RPMI7951 (cell line): ENCODE results near the gene PARVG. TPM values are rescaled to one million over a fixed set of nuclear protein-coding genes. Genes with fewer than 3 reads are reported as not detected.

Experiments
- DNase-seq: peaks from one replicate; pipeline ENCODE4 v3.0.0-alpha.2; 2012; ENCODE audit warnings: low read depth
- total RNA-seq: library from RNA; depleted of rRNA; stranded (reverse); fragments of >200 nt; shearing (Covaris generic); gene quantifications from 2 replicates; pipeline ENCODE4 v1.2.3, GENCODE V29; 2014; rRNA removed

Gene PARVG
- total RNA-seq, 1 experiment from 2014 or later, result 0.48 TPM

DNA sequence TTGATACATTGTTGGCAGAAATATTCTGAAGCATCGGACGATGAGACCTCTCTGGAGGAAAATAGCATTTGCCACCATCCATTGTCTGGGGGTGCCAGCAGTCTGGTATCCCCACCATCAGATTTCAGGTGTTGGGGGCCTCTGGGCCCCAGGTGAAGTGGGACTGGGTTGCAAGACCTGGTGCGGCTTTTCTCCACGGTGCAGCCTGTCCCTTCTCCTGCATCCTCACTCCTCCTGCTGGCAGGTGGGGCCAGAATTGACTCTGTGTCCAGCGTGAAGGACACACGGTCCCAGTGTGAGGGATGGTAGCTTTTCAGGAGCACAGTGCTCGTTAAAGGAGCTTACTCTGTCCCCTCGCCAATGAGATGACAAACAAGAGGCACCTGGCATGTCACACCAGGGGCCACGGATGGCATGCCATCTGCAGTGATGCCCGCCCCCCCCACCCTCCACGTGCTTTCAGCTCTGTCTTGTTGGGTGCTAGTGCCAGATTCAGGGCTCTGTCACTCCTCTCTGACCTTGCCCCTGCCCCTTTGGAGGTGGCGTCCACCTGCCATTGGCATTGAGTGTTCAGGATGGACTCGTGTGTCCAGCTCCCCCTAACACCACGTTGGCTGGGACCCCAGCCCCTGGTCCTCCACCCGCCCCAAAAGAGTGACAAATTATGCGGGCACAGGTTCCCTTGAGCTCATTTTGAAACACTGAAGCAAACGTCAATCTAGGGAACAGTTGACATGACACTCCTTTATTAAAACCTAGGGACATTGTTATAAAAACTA, 62.4 kb downstream of the PARVG start:
- DNase-seq, result no peak

DNA sequence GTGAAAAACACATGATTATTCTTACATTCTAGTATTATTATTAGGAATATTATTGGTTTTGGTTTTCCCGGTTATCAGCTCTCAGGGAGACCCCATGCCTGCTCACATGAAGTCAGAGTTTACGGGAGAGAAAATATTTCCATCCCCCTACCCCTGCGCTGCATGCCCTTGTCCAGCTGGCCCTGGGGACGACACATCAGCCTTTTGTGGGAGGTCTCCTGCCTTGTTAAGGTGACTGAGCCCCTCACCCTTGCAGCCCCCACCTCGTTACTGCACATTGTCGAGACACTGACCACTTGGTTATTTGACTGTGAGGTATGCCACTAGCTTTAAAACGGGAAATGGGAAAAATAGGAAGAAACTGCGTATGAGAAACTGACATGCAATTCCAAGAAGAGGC, 63.0 kb downstream of the PARVG start:
- no peak for DNase-seq

DNA sequence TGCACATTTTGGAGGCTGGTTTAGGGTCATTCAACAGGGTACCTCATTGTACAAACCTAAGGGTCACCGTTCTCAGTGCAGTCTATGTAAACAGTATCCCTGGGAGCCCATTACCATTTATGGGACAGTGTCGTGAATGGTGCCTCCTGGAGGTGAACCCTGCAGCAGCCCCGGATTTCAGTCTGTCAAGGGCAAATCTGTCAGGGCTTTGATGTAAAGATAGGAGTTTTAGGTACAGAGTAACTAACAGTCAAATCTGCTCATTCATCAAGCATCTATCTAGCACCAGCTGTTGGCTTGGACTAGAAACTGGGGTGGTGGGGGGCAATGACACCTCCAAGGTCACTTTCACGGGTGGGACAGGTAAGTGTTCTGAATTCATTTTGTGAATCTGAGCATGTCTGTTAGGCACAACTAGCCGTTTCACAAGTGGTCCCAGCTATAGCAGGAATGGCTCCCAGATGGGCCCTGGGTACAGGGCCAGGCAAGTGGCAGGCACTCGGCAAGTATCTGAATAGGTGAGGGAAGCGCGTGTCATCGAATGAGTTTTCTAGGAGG, 63.6 kb downstream of the PARVG start:
- DNase-seq, result no peak

DNA sequence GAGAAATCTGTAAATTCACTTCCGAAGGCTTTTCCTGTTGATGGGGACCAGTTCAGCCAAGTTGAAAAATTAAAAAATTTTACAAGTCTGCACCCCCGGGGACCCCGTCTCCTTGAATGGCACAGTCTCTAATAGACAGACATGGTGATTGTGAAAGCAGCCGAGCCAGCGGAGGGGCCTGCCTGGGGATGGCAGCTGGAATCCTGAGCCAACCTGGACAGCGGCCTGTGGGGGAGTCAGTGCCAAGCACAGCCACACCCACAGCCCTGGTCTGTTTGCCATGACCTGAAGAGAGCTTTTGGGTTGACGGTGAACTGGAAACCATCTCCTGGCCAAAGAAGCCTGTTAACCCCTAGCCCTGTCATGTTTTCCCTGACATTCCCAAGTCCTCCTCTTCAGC, 64.7 kb downstream of the PARVG start:
- no peak for DNase-seq

DNA sequence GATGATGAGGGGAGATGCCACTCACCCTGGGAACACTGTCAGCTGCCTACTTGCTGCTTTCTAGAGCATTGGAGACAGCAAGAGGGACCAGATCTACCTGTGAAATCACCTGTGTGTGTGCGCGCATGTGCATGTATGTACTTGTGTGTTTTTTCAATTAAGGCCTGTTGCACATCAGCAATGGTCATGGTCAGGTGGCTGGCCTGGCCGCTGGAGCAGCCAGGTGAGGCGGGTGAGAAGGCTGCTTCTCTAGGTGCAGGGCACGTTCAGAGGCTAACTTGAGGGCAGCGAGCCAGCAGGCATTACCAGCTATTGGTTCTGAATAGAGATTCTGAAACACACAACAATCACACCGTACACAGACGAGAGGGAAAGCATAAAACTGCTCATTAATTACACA, 65.1 kb downstream of the PARVG start:
- no peak for DNase-seq

DNA sequence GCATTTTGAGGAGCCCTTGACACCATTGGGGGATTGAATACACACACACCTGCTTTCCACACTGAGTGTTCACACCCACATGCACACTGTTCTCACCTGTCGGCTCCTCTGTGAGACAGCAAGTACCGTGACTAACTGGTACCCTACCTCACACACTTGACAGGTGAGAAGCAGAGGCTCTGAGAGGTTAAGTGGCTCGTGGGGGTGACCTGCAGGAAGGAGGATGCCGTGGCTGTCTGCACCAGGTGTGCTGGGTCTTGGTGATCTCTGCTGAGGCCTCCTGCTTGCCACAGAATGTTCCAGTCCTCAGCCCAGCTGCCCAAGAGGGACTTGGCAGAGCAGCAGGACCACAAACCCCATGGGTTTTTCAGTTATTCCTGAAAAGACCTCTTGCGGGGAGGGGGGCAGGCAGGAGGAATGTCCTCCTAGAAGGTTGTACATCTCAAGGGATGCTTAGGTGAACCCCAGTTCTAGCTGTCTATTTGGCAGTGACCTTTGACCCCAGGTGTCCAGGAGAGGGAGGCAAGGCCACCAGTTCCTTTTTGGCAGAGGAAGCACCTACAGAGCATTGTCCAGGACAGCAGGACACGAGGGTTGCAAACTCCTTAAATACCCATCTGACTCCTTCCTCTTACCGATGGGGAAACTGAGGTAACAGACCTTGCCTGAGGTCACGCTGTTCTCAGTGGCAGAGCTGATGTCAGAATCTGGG, 66.0 kb downstream of the PARVG start:
- no peak for DNase-seq

DNA sequence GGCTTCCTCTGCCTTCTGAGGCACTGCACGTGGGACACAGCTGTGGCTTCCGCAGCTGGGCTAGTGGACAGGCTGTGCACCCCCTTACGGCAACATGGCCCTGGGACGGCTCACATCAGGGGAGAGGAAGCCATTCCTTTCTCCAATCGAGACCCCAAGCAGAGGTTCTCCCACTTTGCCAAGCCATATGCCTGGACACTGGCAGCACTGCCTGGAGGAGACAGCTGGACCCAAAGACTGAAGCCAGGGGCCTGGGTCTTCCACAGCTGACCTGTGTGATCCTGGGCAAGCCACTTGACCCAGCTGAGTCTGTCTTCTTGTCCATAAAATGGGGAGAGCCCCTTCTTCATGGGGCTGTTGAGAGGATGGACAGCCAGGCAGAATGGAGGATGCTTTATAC, 66.6 kb downstream of the PARVG start:
- DNase-seq, result no peak

DNA sequence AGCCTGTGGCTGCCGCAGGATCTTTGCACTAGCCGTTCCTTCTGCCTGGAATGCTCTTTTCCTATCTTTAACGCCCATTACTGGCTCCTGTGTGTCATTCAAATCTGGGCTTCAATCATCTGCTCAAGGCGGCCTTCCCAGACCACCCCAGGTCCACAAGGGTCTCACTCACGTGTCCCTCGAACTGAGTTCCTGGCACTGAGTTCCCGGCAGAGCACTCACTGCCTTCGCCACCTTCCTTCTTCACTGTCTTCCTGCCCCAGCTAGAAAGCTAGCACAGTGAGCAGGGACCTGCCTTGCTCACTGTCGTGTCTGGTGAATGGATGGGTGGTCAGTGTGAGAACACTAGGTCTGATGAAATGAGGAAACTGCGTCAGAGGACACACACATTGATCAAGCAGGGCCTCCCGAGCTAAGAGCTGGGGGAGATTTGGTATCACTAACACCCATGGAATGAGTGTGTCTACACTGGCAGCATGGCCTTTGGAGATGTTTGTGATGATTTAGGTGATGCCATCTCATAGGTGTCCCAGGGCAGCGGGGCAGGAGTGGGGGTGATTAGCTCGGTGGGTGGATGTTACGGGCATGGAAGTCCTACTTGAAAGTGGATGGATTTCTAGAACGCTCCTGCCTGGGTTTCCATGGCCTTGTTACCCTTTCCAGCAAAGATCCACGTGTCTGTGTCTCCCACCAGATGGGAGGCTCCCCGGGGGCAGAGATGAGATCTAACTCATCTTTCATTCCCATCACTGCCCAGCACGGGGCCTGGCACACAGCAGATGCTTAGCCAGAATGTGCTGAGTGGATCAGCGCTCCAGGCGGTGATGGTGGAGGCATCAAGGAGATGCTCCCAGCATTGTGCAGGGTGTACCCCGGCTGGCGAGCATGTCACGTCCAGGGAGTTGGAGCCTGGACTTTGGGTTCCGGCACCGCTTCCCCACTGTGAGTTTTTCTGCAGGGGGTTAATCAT, 67.5 kb downstream of the PARVG start:
- no peak for DNase-seq

DNA sequence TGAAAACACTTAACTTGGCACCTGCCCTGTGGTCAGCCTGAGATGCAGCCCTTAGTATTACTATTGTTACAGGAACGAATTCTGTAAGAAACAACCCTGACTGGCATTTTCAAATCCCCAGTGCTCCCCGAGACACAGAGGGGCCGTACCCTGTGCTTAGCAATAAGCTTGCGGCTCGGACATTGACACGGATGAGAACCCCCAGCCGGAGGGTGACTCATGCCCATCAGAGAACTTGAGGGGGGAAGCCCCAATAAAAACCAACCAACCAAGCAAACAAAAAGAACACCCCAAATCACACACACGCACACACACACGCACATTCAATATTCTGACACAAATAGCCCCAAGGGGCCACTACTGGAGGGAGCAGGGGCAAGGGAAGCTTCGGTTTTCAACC, 68.2 kb downstream of the PARVG start:
- DNase-seq, result no peak

DNA sequence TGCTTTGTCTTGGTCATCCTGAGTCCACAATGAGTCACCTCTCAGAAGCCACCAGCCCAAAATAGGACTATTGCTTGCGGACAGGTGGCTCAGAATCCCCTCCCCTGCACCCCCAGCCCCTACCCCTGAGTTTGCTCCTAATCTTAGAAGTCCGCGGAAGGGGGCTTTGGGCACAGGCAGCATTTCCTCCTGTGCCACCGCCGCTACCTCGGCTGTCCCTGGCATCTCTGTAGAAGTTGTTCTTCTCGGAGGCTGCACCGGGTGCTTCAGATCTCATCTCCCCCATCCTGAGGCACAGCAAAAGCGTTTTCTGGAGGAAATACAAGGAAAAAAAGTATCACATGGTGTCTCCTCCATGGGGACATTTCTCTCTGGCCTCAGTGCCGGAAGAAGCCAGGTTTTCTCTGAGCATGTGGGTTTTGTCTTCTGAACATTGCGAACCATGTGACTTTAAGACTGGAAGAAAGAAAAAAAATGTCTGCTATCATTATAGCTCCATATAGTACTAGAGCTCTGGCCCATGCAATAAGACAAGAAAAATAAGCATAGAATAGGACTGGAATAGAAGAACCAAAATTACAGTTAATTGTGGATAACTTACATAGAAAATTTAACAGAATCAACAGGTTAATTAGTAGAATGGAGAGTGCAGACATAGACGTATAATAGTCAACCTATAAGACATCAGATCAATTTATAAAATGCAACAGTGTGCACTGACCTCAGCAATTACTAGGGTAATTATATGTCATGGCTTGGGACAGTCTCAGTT, 68.8 kb downstream of the PARVG start:
- no peak for DNase-seq

DNA sequence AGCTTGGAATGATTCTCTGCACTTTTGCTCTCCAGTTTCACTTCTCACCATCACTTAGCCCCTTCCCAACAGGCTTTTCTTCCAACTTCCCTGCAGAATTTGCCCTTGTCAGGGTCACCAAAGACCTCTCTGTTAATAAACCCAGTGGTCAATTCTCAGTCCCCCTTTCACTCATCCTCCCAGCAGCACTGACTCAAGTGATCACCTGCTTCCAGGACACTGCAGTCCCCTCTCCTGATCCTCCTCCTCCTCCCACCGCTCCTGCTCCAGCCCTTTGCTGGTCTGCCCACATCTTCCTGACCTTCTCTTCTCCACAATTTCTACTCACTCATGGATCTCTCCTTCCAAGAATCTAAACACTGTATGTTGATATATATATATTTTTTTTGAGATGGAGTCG, 74.1 kb downstream of the PARVG start:
- DNase-seq, result no peak

DNA sequence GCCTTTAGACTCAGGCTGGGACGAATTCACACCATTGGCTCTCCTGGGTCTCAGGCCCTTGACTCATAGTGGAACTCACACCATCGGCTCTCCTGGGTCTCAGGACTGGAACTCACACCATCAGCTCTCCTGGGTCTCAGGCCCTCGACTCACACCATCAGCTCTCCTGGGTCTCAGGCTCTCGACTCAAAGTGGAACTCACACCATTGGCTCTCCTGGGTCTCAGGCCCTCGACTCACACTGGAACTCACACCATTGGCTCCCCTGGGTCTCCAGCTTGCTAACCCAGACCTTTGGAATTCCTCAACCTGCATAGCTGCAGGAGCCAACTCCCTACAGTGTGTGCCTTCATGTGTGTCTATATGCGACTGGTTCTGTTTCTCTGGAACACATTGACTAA, 75.4 kb downstream of the PARVG start:
- DNase-seq, result no peak

DNA sequence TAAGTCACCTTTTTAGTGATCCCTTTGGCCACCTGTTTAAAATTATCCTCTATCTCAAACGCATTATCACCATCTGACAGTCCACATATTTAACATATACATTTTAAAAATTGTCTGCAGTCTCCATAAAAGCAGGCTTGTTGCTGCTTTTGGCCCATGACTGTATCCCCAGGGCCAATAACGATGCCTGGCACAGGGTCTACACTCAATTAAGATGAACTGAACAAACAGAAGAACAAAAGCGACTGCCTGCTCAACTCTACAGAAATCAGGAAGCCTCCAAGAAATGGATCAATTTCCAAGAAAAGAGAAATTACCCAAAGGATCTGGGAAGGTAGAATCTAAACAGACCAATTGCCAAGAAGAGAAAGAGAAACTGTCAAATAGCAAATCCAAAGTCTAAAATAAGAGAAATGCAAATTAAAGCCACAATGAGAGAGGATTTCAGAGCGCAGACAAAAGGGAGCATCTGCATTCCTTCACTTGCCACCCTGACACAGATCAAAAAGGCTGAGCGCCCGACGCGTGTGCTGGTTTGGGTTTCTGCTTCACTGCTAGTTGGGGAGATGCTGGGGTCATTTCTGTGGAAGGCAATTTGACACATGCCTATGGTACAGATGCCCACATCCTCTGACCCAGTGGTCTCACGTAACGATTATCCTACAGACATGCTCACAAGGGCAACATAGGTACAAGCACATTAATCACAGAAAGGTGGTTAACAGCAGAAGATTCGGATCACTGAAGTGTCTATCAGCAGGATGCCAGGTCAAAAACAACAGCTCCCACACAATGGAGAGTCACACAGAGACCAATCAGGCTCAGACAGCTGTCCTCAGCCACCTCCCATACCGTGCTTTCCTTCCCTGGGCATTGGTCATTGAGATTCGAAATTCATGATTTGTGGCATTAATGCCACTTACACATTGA, 76.1 kb downstream of the PARVG start:
- DNase-seq, result no peak

Other genes with a start within 250 kb of the PARVG start
- gene SAMM50, start 225.5 kb upstream of the PARVG start, total RNA-seq, result 45.6 and 45.9 TPM in 2 replicates
- 72.8 and 82.9 TPM in 2 replicates for gene PARVB, start 156.6 kb upstream of the PARVG start, total RNA-seq
- 1.6 and 2.1 TPM in 2 replicates for gene SHISAL1, start 132.0 kb downstream of the PARVG start, total RNA-seq